Activated gamma-delta T cell treated with Interleukin-2 at 50 U/mL for 16 hours (primary cell): Measurements from ENCODE around the gene UNK.

Experiments
- DNase-seq: peaks from one replicate; pipeline ENCODE4 v3.0.0-alpha.2; 2020

Gene UNK

DNA sequence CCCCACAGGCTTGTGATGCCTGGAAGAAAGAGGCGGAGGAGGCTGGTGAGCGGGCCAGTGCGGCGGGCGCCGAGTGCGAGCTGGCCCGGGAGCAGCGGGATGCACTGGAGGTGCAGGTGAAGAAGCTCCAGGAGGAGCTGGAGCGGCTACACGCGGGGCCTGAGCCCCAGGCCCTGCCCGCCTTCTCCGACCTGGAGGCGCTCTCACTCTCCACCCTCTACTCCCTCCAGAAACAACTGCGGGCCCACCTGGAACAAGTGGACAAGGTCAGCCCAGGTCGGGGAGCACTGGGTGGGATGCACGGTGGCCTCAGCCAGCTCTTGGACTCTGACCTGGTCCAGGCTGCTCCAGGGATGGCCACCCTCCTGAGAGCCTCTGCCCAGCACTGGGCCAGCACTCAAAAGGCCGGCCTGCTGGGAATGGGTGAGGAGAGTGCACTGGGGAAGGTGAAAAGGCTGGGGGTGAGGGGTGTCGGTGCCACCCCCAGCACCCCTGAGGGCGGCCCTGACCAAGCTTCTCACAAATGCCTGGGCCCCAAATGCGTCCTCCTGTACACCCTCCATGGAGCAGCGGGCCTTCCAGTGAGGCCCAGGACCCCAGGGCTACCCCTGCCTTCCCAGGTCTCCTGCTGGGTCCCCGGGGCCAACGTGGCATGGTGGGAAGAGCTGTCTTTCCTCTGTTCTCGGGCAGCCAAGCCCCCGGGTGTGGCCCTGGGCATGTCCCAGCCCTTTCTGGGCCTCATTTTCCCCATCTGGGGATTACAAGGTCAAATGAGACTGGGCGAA, 38.8 kb downstream of the UNK start:
- DNase-seq = no peak

DNA sequence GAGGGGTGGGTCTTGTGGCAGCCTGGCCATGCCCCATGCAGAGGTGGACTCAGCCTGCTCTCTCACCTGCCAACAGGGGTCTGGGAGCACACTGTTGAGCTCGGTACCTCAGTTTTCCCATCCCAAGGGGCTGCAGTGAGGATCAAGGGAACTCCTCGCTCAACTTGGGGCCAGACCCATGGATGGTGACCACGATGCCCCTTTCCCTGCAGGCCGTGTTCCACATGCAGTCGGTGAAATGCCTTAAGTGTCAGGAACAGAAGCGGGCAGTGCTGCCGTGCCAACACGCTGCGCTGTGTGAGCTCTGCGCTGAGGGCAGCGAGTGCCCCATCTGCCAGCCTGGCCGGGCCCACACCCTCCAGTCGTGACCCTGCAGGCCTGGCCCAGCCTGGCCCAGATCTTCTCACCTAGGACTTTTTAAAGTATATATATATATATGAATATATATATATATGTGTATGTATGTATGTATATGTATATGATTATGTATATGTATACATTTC, 39.5 kb downstream of the UNK start:
- DNase-seq = no peak

DNA sequence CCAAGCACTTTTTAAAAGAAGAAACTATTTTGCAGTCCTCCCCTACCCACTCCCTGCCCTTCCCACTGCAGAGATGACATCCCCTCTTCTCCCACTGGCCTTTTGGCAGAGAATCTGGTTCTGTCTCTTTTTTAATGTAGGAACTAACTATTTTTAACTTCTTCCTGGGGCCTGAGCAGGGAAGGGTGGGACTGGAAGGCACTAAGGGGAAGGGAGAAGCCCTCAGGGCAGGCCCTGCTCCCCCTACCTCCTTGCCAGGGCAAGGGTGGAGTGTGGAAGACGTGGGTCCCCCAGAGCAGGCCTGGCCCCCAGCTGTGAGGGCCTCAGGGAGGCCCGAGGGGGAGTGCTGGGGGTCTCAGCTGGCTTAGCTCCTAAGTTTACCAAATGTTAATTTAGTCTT, 40.1 kb downstream of the UNK start:
- no peak for DNase-seq

DNA sequence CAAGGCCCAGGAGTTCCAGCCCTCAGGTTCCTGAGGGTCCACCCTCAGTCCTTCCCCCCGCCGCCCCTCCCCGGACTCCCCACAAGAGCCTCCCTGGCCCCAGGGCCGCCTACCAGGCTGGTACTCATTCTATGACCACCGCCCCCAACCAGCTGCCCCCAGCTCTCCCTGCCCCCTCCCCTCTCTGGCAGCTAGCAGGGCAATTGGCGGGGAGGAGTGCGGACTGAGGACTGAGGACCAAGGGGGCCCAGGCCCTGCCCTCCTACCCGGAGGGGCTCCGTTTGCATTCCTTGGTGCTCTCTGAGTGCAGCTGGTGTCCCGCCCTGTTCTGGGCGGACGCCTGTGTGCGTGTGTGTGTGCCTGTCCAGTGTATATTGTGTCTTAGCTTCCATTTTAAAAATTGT, 40.5 kb downstream of the UNK start:
- DNase-seq = no peak

GRCh38 chr17:75825748-75826370, 41.3 kb downstream of the UNK start:
- no peak for DNase-seq

DNA sequence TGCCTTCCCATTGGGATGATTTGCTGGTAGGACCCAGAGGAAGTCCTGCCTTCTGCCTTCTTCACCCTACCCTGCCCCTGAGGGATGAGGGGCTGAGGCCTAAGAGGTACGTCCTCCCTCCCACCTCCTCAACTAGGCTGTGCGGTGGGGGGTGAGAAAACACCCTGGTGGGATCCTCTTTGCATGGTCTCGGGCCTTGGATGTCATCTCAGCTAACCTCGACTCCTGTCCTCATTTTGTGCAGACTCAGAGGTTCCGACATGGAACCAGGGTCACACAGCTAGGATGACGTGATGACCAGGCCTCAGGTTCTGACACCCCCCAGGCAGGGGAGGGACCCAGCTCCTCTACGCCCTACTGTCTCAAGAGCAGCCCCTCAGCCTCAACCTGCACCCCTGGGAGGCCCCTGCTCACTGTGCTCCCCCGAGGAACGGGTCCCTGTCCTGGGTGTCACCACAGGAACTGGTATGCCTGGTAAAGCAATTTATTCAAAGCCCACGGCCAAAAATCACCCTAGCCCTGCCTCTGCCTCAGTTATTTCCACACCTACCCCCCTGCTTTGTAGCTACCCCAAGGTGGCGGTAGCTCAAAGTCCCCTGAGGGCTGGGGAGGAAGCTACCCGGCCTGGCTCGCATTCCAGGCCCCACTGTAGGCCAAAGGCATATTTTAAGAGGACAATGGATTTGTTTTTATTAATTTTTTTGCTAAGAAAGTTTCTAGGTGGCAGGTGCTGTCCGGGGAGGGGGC, 42.1 kb downstream of the UNK start:
- no peak for DNase-seq

- peak; percentile 74 for DNase-seq
Observed at GRCh38 chr17:75827308-75828075, 42.9 kb downstream of the UNK start.

DNA sequence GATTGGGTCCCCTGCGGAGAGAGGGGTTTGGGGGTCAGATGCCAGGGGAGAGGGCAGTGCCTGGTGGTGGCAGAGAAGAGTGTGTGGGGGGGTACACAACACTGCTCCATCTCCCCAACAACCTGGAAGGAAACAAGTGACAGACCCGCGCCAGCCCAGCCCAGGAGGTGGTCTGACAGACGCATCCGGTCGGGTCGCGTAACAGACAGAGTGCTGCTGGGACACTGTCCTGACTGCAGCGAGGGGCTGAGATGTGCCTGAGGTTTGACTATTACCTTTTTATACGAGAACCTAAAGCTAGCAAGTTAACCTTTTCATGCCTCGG, 43.4 kb downstream of the UNK start:
- DNase-seq = peak; percentile 58

- DNase-seq = no peak
Observed at GRCh38 chr17:75828741-75829140, 44.1 kb downstream of the UNK start.

DNA sequence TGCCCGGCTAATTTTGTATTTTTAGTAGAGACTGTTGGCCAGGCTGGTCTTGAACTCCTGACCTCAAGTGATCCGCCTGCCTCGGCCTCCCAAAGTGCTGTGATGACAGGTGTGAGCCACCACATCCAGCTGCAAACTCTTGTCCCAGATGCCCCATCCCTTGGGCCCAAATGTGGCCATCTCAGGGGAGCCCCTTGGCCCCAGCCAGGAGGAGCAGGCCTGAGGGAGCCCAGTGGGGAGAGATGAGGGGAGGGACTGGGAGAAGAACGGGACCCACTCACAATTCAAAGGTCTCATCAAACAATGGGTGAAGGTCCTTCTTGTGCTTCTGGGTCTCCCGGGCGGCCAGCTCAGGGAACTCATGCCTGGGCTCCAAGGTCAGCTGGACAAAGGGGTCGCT, 45.1 kb downstream of the UNK start:
- DNase-seq = no peak

- DNase-seq = peak; percentile 37
Observed at GRCh38 chr17:75830164-75831031, 45.8 kb downstream of the UNK start.

DNA sequence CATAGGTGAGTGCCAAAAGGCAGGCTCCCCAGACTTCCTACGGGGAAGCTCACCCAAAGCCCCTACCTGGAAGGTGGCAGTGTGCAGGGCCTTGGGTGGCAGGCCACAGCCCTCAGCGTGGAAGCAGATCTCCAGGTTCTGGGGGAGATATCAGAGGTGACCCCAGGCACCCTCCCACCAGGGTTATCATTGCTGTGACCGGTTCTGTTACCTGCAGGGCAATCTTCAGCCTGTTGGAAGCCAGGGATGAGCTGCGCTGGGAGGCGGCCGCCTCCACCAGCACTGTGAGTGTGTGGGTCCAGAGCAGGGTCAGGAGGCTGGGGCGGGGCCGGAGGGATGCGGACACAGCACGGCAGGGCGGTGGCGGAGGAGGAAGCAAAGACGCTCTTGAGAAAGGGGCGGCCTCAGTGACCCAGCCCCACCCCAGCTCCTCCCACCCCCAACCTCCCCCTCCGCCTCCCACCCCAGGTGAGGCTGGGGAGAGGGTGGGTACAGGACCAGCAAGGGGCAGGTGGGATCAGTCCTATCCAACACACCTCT, 46.5 kb downstream of the UNK start:
- no peak for DNase-seq

DNA sequence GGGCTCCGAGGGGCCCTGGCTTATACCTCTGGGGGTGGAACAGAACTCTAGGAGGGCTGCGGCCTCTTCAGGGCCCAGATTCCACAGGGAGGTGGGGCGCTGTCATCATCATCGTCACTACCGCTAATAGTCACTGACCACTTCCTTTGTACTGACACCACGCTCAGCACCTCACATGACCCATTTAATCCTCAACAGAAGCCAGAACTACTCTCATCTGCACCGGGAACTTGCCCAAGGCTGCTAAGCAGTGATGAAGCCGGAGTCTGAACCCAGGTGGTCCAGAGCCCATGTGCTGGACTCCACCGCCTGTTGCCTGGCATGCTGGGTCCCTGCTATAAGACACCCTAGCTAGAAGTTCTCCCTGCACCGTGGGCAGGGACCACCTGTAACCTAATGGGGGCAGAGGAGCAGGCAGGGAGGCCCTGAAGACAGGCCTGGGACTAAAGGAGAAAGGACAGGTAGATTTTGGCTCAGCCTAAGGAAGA, 47.6 kb downstream of the UNK start:
- DNase-seq = peak; percentile 53

DNA sequence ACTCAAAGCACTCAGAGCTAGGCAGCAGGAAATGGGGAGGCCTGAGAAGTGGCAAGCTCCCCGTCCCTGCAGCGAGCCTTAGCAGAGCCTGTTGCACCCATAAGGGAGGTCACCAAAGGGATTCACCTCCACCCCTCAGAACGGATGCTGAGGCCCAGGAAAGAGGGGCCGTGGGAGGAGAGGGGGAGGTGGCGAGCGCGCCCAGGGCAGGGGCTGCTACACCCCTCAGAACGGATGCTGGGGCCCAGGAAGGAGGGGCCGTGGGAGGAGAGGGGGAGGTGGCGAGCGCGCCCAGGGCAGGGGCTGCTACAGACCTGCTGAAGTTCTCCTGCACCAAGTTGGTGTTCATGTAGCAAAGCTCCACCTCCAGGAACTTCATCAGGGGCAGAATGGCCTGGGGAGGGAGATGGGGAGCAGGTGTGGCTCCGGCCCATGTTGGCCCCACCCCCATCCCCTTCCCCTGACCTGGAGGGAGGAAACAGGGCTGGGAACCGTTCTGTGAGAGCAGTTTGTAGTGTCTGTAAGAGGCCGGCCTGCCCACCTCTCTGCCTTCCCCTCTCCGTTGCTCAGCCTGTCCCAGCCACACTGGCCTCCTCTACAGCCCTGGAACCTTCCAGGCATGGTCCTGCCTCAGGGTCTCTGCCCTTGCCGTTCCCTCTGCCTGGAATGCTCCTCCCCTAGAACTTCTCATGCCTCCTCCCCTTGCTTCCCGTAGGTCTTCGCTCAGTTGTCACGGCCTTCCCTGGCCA, 48.2 kb downstream of the UNK start:
- DNase-seq = peak; percentile 36

- DNase-seq = no peak
Observed at GRCh38 chr17:75834279-75834920, 49.8 kb downstream of the UNK start.

GRCh38 chr17:75834928-75835653, 50.5 kb downstream of the UNK start:
- DNase-seq = no peak

GRCh38 chr17:75835654-75835987, 51.0 kb downstream of the UNK start:
- DNase-seq = no peak

GRCh38 chr17:75836605-75837004, 52.0 kb downstream of the UNK start:
- DNase-seq = no peak

DNA sequence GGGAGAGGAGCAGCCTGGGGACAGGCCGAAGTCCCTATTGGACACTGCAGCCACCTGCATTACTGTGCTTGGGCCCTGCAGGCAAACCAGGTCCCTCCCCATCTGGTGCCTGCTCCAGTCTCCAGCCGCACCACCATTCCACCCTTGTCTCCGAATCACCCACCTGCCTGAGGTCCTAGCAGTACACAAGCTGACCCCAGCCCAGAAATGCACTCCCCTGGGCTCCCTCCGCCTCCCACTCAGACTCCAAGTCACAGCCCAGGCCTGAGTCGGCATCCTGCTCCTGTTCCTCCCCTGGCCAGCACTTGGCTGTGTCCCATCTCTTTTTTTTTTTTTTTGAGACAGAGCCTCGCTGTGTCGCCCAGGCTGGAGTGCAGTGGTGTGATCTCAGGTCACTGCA, 53.3 kb downstream of the UNK start:
- no peak for DNase-seq

- no peak for DNase-seq
Observed at GRCh38 chr17:75838410-75838809, 53.8 kb downstream of the UNK start.
